Measurements from ENCODE around the gene LHFPL6.

The LHFPL6 gene

DNA sequence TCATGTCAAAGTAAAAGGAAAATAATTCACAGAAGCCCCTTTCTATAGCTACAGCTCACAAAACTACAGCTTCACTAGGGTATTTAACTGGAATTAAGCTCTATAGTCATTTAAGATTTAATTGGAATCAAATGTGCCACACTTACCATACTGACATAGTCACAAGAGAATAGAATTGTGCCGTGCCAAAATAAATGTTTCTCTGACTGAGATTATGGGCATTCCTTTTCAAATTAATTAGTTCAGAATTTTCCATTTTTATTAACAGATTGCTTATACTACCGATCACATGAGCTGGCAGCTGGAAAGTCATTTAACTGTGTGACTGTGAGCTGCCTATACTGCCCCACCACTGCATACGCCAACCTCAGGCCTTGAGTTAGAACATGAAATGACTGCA is 108.4 kb downstream of the LHFPL6 start:
- no peak for DNase-seq (ENCODE audit: extremely low read depth, low read depth)
- TF ChIP-seq, protein P1, sequence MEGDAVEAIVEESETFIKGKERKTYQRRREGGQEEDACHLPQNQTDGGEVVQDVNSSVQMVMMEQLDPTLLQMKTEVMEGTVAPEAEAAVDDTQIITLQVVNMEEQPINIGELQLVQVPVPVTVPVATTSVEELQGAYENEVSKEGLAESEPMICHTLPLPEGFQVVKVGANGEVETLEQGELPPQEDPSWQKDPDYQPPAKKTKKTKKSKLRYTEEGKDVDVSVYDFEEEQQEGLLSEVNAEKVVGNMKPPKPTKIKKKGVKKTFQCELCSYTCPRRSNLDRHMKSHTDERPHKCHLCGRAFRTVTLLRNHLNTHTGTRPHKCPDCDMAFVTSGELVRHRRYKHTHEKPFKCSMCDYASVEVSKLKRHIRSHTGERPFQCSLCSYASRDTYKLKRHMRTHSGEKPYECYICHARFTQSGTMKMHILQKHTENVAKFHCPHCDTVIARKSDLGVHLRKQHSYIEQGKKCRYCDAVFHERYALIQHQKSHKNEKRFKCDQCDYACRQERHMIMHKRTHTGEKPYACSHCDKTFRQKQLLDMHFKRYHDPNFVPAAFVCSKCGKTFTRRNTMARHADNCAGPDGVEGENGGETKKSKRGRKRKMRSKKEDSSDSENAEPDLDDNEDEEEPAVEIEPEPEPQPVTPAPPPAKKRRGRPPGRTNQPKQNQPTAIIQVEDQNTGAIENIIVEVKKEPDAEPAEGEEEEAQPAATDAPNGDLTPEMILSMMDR (IDR thresholded peaks at IDR 0.05; ENCODE audit: low read depth, low read length), result no peak

DNA sequence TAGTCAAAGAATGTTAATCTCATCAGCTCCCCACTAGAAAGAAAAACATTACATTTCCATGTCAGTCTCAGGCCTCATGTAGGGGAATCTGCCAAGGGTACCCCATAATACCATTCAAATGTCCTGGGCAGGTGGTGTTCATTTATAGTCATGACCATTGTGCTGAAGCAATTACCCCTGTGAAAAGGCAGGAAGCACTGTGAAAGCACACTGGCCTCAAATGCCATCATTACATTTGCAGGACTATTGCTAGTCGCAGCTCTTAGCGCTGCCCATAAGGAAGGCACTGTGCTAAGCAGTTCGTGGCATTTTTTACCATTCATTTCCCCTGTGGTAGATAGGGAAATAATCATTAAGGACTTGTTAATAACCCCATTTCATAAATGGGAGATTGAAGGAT is 109.0 kb downstream of the LHFPL6 start:
- TF ChIP-seq, protein P1 (IDR thresholded peaks at IDR 0.05; ENCODE audit: low read depth, low read length), result no peak
- no peak for DNase-seq (ENCODE audit: extremely low read depth, low read depth)

DNA sequence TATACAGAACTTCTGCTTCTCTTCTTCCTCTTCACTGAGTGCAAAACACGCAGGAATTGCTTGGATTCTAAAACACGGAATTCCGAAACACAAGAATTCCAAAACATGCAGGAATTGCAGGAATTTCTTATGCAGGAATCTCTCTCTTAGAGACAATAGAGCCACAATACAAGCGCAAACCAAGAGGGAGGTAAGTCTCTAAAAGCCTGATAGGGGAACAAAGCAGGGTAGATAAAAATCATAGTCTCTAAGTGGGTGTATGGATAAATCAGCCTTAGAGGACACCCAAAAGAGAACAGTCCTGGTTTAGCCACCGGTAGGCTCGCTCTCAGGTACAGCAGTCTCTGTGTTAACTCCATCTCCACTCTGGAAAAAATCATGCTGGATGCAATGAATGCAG is 112.9 kb downstream of the LHFPL6 start:
- DNase-seq (ENCODE audit: extremely low read depth, low read depth), result no peak
- TF ChIP-seq, protein P1 (IDR thresholded peaks at IDR 0.05; ENCODE audit: low read depth, low read length), result no peak

DNA sequence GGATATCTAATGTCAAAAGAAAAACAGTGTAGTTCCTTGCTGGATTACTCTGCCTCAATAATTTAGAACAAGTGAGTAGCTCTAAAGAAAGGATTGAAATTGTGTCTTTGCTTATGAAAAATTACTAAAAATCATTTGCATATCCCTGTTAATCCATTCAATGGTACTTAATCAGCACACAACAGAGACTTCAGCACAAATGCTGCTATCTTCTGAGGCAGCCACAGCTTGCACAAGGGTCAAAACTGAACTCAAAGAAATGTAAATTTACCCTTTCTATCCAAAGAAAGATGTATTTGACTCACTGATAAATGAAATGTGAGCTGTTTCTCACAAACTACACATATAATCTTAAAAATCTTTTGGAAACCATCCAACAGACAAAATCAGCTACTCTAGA is 116.2 kb downstream of the LHFPL6 start:
- TF ChIP-seq, protein P1 (IDR thresholded peaks at IDR 0.05; ENCODE audit: low read depth, low read length), result no peak
- no peak for DNase-seq (ENCODE audit: extremely low read depth, low read depth)

DNA sequence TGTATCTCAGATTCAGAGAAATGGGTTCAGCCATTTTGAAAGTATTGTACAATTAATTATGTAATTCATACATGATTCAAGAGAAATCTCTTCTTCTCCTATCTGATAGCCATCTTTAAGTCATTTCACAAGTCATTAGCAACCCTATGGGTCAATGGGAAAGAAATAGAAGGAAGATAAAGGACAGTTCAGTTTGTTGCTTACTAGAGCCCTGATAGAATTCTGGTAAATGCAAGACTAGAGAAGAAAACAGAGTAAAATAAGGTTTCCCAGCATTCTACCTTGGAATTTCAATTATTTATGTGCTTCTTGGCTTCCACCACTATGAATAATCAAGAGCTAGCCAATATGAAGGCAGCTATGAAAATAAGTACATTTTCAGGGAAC is 117.7 kb downstream of the LHFPL6 start:
- DNase-seq (ENCODE audit: extremely low read depth, low read depth), result no peak
- TF ChIP-seq, protein P1 (IDR thresholded peaks at IDR 0.05; ENCODE audit: low read depth, low read length), result no peak

DNA sequence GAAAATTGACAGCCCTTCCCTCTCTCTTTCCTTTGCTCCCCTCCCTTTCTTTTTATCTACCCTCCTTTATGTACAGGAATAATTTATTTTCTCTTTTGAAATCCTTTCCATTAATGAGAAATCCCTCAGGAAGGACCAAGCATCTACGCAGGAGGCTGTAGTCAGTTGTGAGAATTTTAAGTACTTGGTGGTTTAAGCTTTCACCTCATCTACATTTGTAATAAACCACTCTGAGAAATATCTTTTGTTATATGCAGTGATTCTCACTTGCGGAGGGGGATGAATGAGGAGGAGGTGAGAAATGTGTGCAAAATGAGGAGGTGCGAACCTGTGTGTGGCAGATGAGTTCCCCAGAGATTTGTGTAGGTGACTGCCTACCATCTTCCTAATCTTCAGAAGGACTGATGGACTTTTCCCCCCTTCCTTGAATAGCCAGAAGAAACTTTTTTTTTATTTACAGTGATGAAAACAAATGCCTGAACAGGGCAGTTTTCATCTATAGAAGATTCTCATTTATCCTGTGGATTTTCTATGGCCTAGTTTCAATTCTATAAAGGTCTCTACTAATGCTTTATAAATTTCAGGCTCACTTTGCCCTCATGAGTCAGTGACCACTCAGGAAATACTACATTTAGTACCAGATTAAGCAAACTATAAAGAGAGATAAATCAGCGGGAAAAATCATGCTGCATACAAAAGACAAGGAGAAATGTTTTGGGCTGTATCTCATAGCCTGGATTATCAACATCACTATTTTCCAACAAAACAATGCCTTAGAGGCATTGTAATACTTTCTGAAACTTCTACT is 118.3 kb downstream of the LHFPL6 start:
- no peak for DNase-seq (ENCODE audit: extremely low read depth, low read depth)
- TF ChIP-seq, protein P1 (IDR thresholded peaks at IDR 0.05; ENCODE audit: low read depth, low read length), result no peak

DNA sequence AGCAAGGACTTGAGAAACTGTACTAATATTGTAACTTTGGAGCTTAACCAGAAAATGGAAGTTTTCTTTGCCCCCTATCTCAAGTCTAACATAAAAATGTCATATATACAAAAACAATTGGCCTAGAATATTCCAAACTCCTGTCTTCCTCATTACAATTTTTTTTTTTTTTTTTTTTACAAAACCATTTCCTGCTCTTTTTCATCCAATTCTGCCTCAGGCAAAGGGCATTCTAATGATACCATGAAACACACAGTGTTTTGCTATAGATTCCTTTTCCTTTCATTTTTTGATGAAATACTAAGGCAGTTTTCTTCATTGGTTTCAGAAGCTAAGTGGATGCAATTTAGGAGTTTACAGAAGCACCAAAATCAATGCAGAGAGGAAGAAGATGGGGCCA is 119.7 kb downstream of the LHFPL6 start:
- TF ChIP-seq, protein P1 (IDR thresholded peaks at IDR 0.05; ENCODE audit: low read depth, low read length), result no peak
- DNase-seq (ENCODE audit: extremely low read depth, low read depth), result no peak

All from AG09319 (cell line).